ENCODE measurements around the gene TMEM123. TPM values are rescaled to one million over a fixed set of nuclear protein-coding genes. Genes with fewer than 3 reads are reported as not detected.

TMEM123 gene
- total and polyA plus RNA-seq, 2 of the 13 experiments (the other 11 are each of a cell fraction or from before 2014, with no cell fraction given): 365 to 2,761 TPM

DNA sequence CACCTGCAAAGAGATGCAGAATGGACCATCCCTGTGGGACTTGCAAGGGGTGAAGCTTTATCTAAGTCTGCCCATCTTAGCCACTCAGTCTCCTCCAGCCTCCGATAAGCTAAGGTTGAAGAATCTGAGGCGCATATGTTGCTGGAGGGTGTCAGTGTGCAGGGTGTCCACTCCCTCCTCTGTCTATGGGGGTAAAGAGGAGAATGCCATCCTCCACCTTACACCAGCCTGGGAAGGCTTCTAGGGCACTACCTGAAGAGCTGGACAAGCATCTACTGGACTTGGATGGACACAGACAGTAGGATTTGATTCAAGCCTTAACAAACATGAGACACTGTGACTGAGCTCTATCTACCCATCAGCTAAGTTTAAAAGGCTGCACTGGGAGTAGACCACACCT is 46.5 kb downstream of the TMEM123 start:
- 100% methylated on average over 2 of the region's 2 CpGs for WGBS (ENCODE audit: low lambda C conversion rate)
- Histone ChIP-seq H3K4me2 (ENCODE audit: low read depth, low read length) (no peak overlapping the region), H3K4me1 (ENCODE audit: insufficient read depth, low read length) (peaks cover 24% of the 10 kb centered on the region; the same call in 1 of the 2 replicates), H3K36me3 (replicated peaks in 1 of 2; ENCODE audit: control insufficient read depth in 1 of 2, insufficient read depth in 2 of 2, low read length in 2 of 2) (peaks cover 21 to 64% of the 10 kb centered on the region in 2 experiments), H2AFZ (ENCODE audit: low read length) (no peak overlapping the region), H3K27me3 (ENCODE audit: control insufficient read depth in 1 of 2, insufficient read depth in 2 of 2, low read length in 2 of 2) (no peaks in the 10 kb centered on the region), H3K79me2 (ENCODE audit: insufficient read depth, low read length) (peaks cover 79% of the 10 kb centered on the region), H3K9me3 (ENCODE audit: low read length) (no peaks in the 10 kb centered on the region), H3K9ac (ENCODE audit: insufficient read depth, low read depth, low read length) (no peak overlapping the region), H3K4me3 (replicated peaks in 1 of 3; ENCODE audit: insufficient read depth in 1 of 3, low read depth in 2 of 3, low read length in 3 of 3) (no peak overlapping the region), H4K20me1 (ENCODE audit: insufficient read depth, low read length) (peaks cover 97% of the 10 kb centered on the region), H3K27ac (ENCODE audit: extremely low read length, insufficient read depth, low read length) (no peak overlapping the region)
- TF ChIP-seq PAF1 (CRISPR knock-in tag; IDR thresholded peaks at IDR 0.05) (peak; percentile 48; the same call in 1 of the 2 replicates), ZFP36L2 (CRISPR knock-in tag; IDR thresholded peaks at IDR 0.05) (no peak), ZC3H4 (CRISPR knock-in tag; IDR thresholded peaks at IDR 0.05; ENCODE audit: borderline replicate concordance) (no peak), ZNF7 (CRISPR knock-in tag; IDR thresholded peaks at IDR 0.05) (peak; percentile 68), ZNF350 (CRISPR knock-in tag; IDR thresholded peaks at IDR 0.05; ENCODE audit: borderline replicate concordance, low read depth) (no peak), RBM22 (optimal IDR thresholded peaks at IDR 0.05; ENCODE audit: low read length) (peak; percentile 95), CHD4 (IDR thresholded peaks at IDR 0.05; ENCODE audit: borderline replicate concordance, low read length) (no peak)
- TF ChIP-seq, protein P1, sequence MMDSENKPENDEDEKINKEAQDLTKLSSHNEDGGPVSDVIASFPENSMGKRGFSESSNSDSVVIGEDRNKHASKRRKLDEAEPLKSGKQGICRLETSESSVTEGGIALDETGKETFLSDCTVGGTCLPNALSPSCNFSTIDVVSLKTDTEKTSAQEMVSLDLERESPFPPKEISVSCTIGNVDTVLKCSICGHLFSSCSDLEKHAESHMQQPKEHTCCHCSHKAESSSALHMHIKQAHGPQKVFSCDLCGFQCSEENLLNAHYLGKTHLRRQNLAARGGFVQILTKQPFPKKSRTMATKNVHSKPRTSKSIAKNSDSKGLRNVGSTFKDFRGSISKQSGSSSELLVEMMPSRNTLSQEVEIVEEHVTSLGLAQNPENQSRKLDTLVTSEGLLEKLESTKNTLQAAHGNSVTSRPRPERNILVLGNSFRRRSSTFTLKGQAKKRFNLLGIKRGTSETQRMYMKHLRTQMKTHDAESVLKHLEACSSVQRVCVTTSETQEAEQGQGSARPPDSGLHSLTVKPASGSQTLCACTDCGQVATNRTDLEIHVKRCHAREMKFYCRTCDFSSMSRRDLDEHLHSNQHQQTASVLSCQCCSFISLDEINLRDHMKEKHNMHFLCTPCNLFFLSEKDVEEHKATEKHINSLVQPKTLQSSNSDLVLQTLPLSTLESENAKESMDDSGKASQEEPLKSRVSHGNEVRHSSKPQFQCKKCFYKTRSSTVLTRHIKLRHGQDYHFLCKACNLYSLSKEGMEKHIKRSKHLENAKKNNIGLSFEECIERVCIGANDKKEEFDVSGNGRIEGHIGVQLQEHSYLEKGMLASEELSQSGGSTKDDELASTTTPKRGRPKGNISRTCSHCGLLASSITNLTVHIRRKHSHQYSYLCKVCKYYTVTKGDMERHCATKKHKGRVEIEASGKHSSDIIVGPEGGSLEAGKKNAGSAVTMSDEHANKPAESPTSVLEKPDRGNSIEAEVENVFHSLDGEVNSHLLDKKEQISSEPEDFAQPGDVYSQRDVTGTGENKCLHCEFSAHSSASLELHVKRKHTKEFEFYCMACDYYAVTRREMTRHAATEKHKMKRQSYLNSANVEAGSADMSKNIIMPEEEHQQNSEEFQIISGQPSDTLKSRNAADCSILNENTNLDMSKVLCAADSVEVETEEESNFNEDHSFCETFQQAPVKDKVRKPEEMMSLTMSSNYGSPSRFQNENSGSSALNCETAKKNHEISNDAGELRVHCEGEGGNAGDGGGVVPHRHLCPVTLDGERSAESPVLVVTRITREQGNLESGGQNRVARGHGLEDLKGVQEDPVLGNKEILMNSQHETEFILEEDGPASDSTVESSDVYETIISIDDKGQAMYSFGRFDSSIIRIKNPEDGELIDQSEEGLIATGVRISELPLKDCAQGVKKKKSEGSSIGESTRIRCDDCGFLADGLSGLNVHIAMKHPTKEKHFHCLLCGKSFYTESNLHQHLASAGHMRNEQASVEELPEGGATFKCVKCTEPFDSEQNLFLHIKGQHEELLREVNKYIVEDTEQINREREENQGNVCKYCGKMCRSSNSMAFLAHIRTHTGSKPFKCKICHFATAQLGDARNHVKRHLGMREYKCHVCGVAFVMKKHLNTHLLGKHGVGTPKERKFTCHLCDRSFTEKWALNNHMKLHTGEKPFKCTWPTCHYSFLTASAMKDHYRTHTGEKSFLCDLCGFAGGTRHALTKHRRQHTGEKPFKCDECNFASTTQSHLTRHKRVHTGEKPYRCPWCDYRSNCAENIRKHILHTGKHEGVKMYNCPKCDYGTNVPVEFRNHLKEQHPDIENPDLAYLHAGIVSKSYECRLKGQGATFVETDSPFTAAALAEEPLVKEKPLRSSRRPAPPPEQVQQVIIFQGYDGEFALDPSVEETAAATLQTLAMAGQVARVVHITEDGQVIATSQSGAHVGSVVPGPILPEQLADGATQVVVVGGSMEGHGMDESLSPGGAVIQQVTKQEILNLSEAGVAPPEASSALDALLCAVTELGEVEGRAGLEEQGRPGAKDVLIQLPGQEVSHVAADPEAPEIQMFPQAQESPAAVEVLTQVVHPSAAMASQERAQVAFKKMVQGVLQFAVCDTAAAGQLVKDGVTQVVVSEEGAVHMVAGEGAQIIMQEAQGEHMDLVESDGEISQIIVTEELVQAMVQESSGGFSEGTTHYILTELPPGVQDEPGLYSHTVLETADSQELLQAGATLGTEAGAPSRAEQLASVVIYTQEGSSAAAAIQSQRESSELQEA (CRISPR knock-in tag; IDR thresholded peaks at IDR 0.05; ENCODE audit: not compliant biosample characterization): no peak
- ChIA-PET POLR2A (interaction anchor here (1.1 kb wide), 1 partner anchor 46 kb away, joined by 3 read pairs; no protein-coding TSS in a partner anchor), CTCF (ENCODE audit: low intra/inter-chr PET ratio, low total read pairs) (no interaction called here)
- no peak for DNase-seq (ENCODE audit: low spot score)
- intact Hi-C loops (cut with micrococcal nuclease; ENCODE audit: unreplicated experiment): no loop called here
- ATAC-seq: peak; percentile 33
- in situ Hi-C loops (cut with HindIII; ENCODE audit: extremely low pct_ligation_motif_present, low pct_unique_long_range_greater_than_20kb): no loop called here
- no TSS peak for BruUV-seq (replicated peaks)
- no peak for FAIRE-seq

All from HepG2 (cell line).